GM12878 (cell line): ENCODE data around the gene CYTH3. TPM values are rescaled to one million over a fixed set of nuclear protein-coding genes. Genes with fewer than 3 reads are reported as not detected.

Source experiments
- ATAC-seq: fragments of 200-7000 bp; cut with Tn5 transposase; 3 replicates; pipeline ENCODE4 v1.9.1; 2020; ENCODE audit warnings: mild to moderate bottlenecking, moderate library complexity
- BruUV-seq: library from RNA; stranded (reverse); fragments of 400-500 nt; replicated peaks from 2 replicates; lab custom pipeline; 2021; lab: Mats Ljungman, UMichigan
- CTCF ChIA-PET: fragments of 300-600 bp; sonication (Branson Sonifier 250); formaldehyde crosslinking; extraction: SDS; loops from one replicate; lab custom pipeline; 2021; ENCODE audit warnings: inconsistent platforms; lab: Yijun Ruan, JAX
- POLR2A ChIA-PET: fragments of 350-600 bp; formaldehyde crosslinking; extraction: SDS; loops from one replicate; lab custom pipeline; 2021; ENCODE audit warnings: inconsistent platforms; lab: Charles Lee
- RAD21 ChIA-PET: fragments of 300-600 bp; sonication (Branson Sonifier 250); formaldehyde crosslinking; loops from one replicate; lab custom pipeline; 2023; ENCODE audit warnings: antibody characterized with exemption; ENCODE audit not compliant: unreplicated experiment; lab: Charles Lee
- SMC1A ChIA-PET: fragments of 300-600 bp; sonication (Branson Sonifier 250); formaldehyde crosslinking; loops from one replicate; lab custom pipeline; 2023; ENCODE audit not compliant: unreplicated experiment, uncharacterized antibody; lab: Charles Lee
- DNase-seq: peaks from one replicate; pipeline ENCODE4 v3.0.0-alpha.2; 2011; ENCODE audit warnings: low read depth, low spot score
- FAIRE-seq: peaks from 3 replicates; lab custom pipeline; 2011; peaks lifted over from hg19 to GRCh38; lab: Jason Lieb, UNC
- H2AFZ ChIP-seq: 2 replicates; pipeline ENCODE4 v1.6.0; 2011; ENCODE audit warnings: low read depth, low read length, control low read depth; ENCODE audit not compliant: control insufficient read depth
- H3K27ac ChIP-seq: 2 replicates; pipeline ENCODE4 v1.5.1; 2011; ENCODE audit warnings: control low read depth; ENCODE audit not compliant: control insufficient read depth, insufficient read depth
- H3K27me3 ChIP-seq, 2 experiments: replicated peaks in 1 of 2; 2 replicates each; pipeline versions ENCODE4 v1.6.0 to v1.6.1; 2011; ENCODE audit warnings: low read length in 1 of 2; ENCODE audit not compliant: control insufficient read depth in 2 of 2, insufficient read depth in 2 of 2
- H3K36me3 ChIP-seq, 2 experiments: 2 replicates each; pipeline ENCODE4 v1.5.1; 2011; ENCODE audit warnings: low read length in 1 of 2; ENCODE audit not compliant: control insufficient read depth in 2 of 2, insufficient read depth in 2 of 2
- H3K4me1 ChIP-seq: 2 replicates; pipeline ENCODE4 v1.6.1; 2011; ENCODE audit warnings: mild to moderate bottlenecking, low read length, moderate library complexity, mixed read lengths; ENCODE audit not compliant: control insufficient read depth, insufficient read depth
- H3K4me2 ChIP-seq: 2 replicates; pipeline ENCODE4 v1.6.0; 2011; ENCODE audit warnings: control low read depth; ENCODE audit not compliant: control insufficient read depth, insufficient read depth
- H3K4me3 ChIP-seq: fragments of 200-600 bp; sonication (generic); 2 replicates; pipeline ENCODE4 v1.5.1; 2016
- H3K79me2 ChIP-seq: 2 replicates; pipeline ENCODE4 v1.6.0; 2011; ENCODE audit warnings: low read length; ENCODE audit not compliant: control insufficient read depth, insufficient read depth
- H3K9ac ChIP-seq: 2 replicates; pipeline ENCODE4 v1.8.0; 2011; ENCODE audit warnings: low read length, control low read depth, mixed read lengths; ENCODE audit not compliant: control insufficient read depth, insufficient read depth
- H3K9me3 ChIP-seq: replicated peaks from 3 replicates; pipeline ENCODE4 v1.5.1; 2011; ENCODE audit warnings: mild to moderate bottlenecking, low read length; ENCODE audit not compliant: control insufficient read depth, insufficient read depth
- H4K20me1 ChIP-seq: 2 replicates; pipeline ENCODE4 v1.6.0; 2011; ENCODE audit not compliant: control insufficient read depth, insufficient read depth
- DPF2 ChIP-seq: fragments of 450-650 bp; IDR thresholded peaks from 2 replicates; pipeline ENCODE4 v1.6.1; 2017; ENCODE audit warnings: mild to moderate bottlenecking
- MEF2B ChIP-seq: fragments of 450-650 bp; IDR thresholded peaks from 2 replicates; pipeline ENCODE4 v1.6.1; 2018; ENCODE audit warnings: mild to moderate bottlenecking, moderate library complexity; ENCODE audit not compliant: partially characterized antibody, poor library complexity, severe bottlenecking
- MTA3 ChIP-seq: IDR thresholded peaks from 2 replicates; pipeline ENCODE4 v1.6.1; 2012; ENCODE audit warnings: low read length, inconsistent platforms, borderline replicate concordance
- NR2C1 ChIP-seq: fragments of 450-650 bp; IDR thresholded peaks from 2 replicates; pipeline ENCODE4 v1.6.1; 2017; ENCODE audit warnings: antibody characterized with exemption, mild to moderate bottlenecking, moderate library complexity
- POLR2AphosphoS5 ChIP-seq: IDR thresholded peaks from 2 replicates; pipeline ENCODE4 v1.6.1; 2011; ENCODE audit warnings: mild to moderate bottlenecking, low read length, inconsistent platforms
- POU2F2 ChIP-seq: IDR thresholded peaks from 3 replicates; pipeline ENCODE4 v1.6.1; 2011; ENCODE audit warnings: low read depth, mild to moderate bottlenecking, low read length, borderline replicate concordance
- REST ChIP-seq: IDR thresholded peaks from 2 replicates; pipeline ENCODE4 v1.6.1; 2012; ENCODE audit warnings: mild to moderate bottlenecking, low read depth, low read length
- STAT3 ChIP-seq: IDR thresholded peaks from 2 replicates; pipeline ENCODE4 v1.6.1; 2011; ENCODE audit warnings: low read depth, low read length, improper control_type of control experiment
- WGBS: methylation state at CpG from one replicate; pipeline ENCODE4 v1.1.6; 2016; ENCODE audit warnings: low lambda C conversion rate; ENCODE audit not compliant: insufficient replicate concordance, insufficient coverage; ENCODE audit errors: missing lambda C conversion rate; 5-methylcytosine and 5-hydroxymethylcytosine counted together
- in situ Hi-C: fragments of 300-500 bp; cut with MboI; formaldehyde crosslinking; loops from 9 replicates; pipeline ENCODE4 v1.14.3; 2018; ENCODE audit warnings: mixed read lengths
- intact Hi-C: fragments of 100-400 bp; cut with micrococcal nuclease; formaldehyde crosslinking; loops from one replicate; pipeline ENCODE4 v1.14.2; 2022; ENCODE audit not compliant: unreplicated experiment
- polyA plus RNA-seq, 11 experiments: library from polyadenylated mRNA; depleted of rRNA in 4 of 11; unstranded in 6 of 11; stranded (reverse) in 5 of 11; fragments of >200 nt; fragmentation: Nextera tagmentation in 4 of 11; fragmentation: Illumina TruSeq in 1 of 11; extraction: Ambion mirVana in 4 of 11; extraction: Trizol in 1 of 11; gene quantifications; 1 replicate in 1 of 11; 2 replicates in 10 of 11; pipeline versions ENCODE4 v1.2.1 to v1.2.3, GENCODE V29; 2011 to 2016; ENCODE audit warnings: inconsistent platforms in 2 of 11, missing spikeins in 2 of 11, low read depth in 1 of 11
- total RNA-seq, 4 experiments: library from RNA; depleted of rRNA in 3 of 4; stranded (reverse); fragments of >200 nt in 3 of 4; fragmentation: Illumina TruSeq in 1 of 4; extraction: Trizol in 1 of 4; gene quantifications; 2 replicates each; pipeline versions ENCODE4 v1.2.1 to v1.2.3, GENCODE V29; 2013 to 2021

Gene CYTH3
- total and polyA plus RNA-seq, 10 of the 15 experiments (the other 5 are each of a cell fraction or from before 2014, with no cell fraction given): 0.45 to 28.2 (median 15.7) TPM

- SMC1A ChIA-PET: interaction anchor here (0.6 to 1.7 kb wide), 7 partner anchors 10 to 126 kb away, joined by 3 to 8 read pairs (median 3); no protein-coding TSS in a partner anchor
- no peak for ATAC-seq
- FAIRE-seq: peak; percentile 13
- no peak overlapping the region for H3K27ac ChIP-seq
- H3K9me3 ChIP-seq: no peaks in the 10 kb centered on the region
- H3K79me2 ChIP-seq: peaks cover 5% of the 10 kb centered on the region
- in situ Hi-C loops: no loop called here
- no peak for DNase-seq
- WGBS: 85% methylated on average over 5 of the region's 5 CpGs
- TF ChIP-seq MTA3: no peak
- no peak for TF ChIP-seq REST
- no peak for TF ChIP-seq NR2C1
- TF ChIP-seq POU2F2: no peak
- no peak for TF ChIP-seq STAT3
- TF ChIP-seq POLR2AphosphoS5: no peak
- TF ChIP-seq MEF2B: no peak
- no peak for TF ChIP-seq DPF2
- POLR2A ChIA-PET: no interaction called here
- H4K20me1 ChIP-seq: no peaks in the 10 kb centered on the region
- H2AFZ ChIP-seq: no peak overlapping the region
- H3K4me2 ChIP-seq: no peak overlapping the region
- intact Hi-C loops: no loop called here
- CTCF ChIA-PET: interaction anchor here (0.6 to 0.7 kb wide), 2 partner anchors 37 to 141 kb away, joined by 4 to 5 read pairs; no protein-coding TSS in a partner anchor
- RAD21 ChIA-PET: interaction anchor here (1.1 kb wide), 1 partner anchor 50 kb away, joined by 3 read pairs; no protein-coding TSS in a partner anchor
- BruUV-seq: no TSS peak
- no peaks in the 10 kb centered on the region; a peak in 1 of 4 replicates for H3K36me3 ChIP-seq
- H3K4me1 ChIP-seq: no peaks in the 10 kb centered on the region
- no peaks in the 10 kb centered on the region for H3K27me3 ChIP-seq
- no peak overlapping the region for H3K4me3 ChIP-seq
- H3K9ac ChIP-seq: no peak overlapping the region
These were observed 63.7 kb downstream of the CYTH3 start for GRCh38 chr7:6208573-6209328.
